HG03354 (cell line): ENCODE data around the gene ADAMTS6.

Experiments used
- ATAC-seq: cut with Tn5 transposase; IDR thresholded peaks from one replicate; pipeline ENCODE4 v1.9.1; 2021; ENCODE audit warnings: mild to moderate bottlenecking; ENCODE audit not compliant: unreplicated experiment, poor library complexity, severe bottlenecking

ADAMTS6 gene

DNA sequence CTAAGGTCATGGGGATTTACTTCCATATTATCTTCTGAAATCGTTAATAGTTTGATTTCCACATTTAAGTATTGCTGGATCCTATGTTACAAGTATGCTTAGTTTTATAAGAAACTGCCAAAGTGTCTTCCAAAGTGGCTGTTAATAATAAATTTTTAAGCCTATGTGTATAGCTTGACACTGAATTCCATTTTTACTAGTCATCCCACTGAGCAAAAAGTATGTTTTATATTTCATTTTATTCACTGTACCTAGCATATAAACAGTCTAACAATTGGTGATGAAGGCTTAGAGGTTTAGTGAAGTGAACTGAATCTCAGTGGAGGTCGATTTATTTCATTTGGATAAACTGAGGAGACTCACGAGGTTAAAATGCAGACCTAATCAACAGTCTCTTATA lies 174.6 kb downstream of the ADAMTS6 start:
- no peak for ATAC-seq

- ATAC-seq: no peak
These were observed 175.8 kb downstream of the ADAMTS6 start for GRCh38 chr5:65305913-65306312.

DNA sequence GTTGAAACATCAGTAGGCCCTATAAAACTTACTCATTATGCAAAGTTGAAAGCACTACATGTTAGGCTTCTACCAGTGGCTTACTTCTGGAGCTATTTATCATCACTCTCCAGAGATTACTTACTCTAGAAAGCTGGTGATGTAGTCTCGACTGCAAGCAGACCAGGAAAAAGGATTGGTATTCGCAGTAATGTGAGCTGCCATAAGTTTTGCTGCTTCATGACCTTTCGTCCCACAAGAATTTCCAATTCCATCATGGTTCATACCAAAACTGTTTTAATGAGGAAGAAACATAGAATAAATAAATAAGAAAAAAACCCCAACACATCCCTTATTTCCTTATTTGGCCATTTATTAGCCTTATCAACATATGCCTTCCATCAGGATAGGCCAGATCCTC lies 181.9 kb downstream of the ADAMTS6 start:
- no peak for ATAC-seq

DNA sequence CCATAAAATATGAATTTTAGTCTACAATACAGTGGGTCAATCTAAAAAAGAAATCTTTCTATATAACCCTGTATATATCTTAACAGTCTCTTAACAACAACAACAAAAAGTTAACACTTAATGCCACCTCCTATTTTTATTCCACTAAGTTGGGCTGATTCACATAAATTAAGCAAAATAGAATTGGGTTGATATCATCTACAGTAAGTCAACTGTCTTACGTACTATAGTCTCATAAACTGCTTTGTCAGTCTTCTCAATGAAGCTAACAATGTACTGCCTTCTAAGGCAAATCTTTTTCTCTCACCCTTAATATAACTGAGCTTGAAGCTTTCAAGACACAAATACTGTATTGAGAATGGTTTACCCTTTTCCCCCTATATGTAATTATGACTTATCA lies 185.7 kb downstream of the ADAMTS6 start:
- ATAC-seq: no peak

- ATAC-seq: no peak
These were observed 189.5 kb downstream of the ADAMTS6 start for GRCh38 chr5:65292196-65292595.

- ATAC-seq: no peak
These were observed 191.0 kb downstream of the ADAMTS6 start for GRCh38 chr5:65290677-65291076.

DNA sequence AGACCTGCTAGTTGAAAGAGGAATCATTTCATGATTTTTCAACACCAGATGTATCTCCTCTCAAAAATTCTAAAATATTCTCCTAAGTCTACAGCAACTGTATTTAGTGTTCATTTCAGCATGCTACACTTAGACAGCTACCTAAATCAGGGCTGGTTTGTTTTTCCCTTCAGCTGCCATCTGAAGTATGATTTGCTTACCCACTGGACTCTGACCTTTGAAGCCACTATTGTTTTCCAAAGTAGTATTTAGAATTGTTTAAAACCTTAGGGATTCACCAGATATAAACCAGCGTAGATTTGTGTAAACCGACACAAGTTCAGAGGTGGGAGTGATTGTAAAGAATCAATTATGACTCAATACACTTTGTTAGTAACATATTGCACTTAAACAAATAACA lies 193.1 kb downstream of the ADAMTS6 start:
- ATAC-seq: no peak

DNA sequence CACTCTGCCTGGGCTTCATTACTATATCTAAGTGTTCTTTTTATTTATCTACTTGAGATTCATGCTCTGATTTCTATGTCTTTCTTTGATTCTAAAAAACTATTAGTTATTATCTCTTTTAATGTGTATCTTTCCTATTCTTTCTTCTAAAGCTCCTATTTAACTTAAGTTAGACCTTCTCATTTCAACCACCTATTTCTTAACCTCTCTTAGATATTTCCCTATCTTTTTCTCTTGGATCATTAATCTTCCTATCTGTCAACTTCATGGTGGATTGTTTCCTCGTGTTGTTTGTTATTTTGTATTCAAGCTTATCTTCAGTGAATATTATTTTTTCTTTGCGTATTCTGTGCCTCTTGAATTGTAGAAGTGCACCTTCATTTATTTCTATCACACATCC lies 202.1 kb downstream of the ADAMTS6 start:
- ATAC-seq: no peak

- ATAC-seq: no peak
These were observed 205.4 kb downstream of the ADAMTS6 start for GRCh38 chr5:65276178-65276890.

- ATAC-seq: no peak
These were observed 209.8 kb downstream of the ADAMTS6 start for GRCh38 chr5:65271906-65272305.

GRCh38 chr5:65268525-65268924 lies 213.2 kb downstream of the ADAMTS6 start:
- ATAC-seq: no peak

GRCh38 chr5:65264420-65264819 lies 217.3 kb downstream of the ADAMTS6 start:
- no peak for ATAC-seq

DNA sequence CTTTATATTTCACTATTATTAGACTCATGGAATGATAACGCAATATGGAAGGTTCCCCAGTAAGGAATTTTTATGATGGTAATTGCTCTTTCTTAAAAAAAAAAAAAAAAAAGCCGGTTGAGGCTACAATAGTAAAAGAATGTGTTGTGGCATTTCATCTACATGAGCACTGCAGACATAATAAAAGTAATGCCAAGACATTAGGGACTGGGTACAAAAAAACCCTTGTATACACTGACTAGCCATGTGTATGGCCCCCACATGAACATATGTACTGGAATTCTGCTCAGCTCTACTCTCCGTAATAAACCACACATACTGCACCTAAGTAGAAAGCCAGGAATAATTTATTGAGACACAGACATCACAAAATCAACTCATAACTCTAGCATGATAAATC lies 218.4 kb downstream of the ADAMTS6 start:
- no peak for ATAC-seq

- no peak for ATAC-seq
These were observed 219.1 kb downstream of the ADAMTS6 start for GRCh38 chr5:65262649-65263059.

DNA sequence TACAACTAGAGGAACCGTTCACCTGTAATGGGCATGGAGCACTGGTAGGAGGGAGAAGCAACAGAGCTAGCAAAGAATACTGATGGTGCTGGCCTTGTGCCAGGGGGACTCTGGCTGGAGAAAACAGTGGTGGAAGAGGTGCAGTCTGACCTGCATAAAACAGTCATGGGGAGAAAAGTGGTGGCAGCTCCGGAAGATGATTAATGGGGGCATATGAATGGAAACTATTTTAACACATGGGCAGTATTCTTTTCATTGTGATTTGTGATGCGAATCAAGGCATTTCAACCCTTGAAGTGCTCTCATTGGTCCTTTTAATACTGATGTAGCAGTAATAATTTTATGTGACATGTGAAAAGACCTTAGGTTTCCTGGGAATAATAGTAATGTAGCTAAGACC lies 219.6 kb downstream of the ADAMTS6 start:
- ATAC-seq: no peak

DNA sequence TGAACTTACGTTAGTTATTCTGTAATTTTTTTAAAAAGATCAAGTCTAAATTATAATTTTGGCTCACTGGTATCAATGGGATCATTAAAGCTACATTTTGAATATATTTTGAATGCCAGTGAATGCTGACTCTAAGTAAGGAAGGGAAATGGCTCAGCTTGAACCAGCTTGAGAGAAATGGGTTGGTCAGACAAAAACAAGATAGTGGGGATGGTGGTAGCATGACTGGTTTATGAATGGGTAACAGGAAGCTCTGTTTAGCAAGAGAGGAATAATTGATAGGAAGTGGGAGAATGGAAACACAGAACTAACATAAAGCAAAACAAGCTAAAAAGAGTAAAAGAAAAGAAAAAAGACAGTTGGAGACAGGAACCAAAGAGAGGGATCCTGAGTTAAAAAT lies 220.2 kb downstream of the ADAMTS6 start:
- no peak for ATAC-seq

- no peak for ATAC-seq
These were observed 226.4 kb downstream of the ADAMTS6 start for GRCh38 chr5:65255294-65255693.

DNA sequence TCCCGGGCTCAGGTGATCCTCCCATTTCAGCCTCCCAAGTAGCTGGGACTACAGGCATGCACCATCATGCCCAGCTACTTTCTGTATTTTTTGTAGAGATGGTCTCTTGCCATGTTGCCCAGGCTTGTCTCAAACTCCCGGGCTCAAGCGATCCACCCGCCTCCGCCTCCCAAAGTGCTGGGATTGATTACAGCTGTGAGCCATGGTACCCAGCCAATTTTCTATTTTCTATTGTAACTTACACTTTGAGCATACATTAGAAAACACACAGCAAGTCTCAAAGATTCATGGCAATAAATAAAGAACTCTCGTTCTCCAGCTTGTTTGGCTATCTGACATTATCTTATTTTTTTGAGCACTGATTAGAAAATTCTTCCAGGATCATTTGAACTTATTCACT lies 228.7 kb downstream of the ADAMTS6 start:
- ATAC-seq: no peak

GRCh38 chr5:65248896-65249295 lies 232.8 kb downstream of the ADAMTS6 start:
- no peak for ATAC-seq

DNA sequence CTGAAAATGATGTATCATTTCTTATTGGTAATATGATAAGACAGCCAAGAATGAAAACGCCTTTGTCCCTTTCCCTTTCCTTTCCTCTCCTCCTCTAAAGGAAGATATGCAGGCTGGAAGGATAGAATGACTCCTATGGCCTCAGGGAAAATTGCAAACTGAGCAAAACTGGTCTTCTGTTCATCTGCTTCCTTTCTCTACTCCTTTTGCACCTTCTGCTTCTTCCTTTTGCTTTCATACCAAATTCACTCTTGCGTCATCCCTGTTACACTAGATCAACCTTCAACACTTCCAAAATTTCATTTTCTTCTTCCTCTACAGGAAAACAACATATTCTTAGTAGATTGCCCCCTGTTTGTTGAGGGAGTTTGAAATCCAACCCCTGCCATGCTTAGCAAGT lies 234.1 kb downstream of the ADAMTS6 start:
- ATAC-seq: no peak

DNA sequence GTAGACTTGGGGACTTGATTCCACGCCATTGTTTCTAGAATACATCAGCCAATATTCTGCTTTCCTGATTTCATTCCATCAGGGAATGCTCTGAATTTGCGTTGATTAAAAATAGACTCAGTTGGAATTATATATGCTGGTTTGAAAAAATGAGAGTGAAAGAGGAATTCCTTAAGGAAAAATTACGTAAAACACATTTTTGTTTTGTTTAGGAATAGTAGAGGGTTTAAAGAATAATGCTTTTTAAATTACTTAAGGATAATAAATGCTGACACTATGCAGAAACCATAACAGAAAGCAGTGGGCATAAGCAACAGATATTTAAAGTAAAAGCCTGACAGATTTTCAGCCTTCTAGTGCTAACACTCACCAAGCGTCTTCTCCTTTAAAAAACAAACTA lies 235.0 kb downstream of the ADAMTS6 start:
- ATAC-seq: no peak

DNA sequence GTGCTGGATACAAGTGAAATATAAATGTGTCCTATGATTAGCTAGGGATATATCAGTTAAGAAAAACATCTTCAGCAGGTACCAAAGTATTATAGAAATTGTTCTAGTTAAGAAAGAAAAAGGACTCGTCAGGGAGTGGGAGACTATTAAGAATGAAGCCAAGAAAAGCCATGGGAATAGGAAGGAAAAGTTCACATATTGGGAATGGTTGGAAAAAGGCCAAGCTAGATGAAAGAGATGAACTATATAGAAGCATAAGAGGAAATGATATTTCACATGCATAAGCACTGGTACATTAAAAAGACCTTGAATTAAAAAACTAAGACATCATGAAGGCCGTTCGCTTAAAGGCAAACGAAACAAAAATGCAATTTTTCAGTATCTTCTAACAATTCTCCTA lies 237.7 kb downstream of the ADAMTS6 start:
- ATAC-seq: no peak
